DND-41 (cell line): ENCODE results near the gene GAS7.
A peak's percentile ranks its signal among the peaks of the same experiment; 100 is the strongest.

ENCODE experiments used
- ATAC-seq: fragments of 200-7000 bp; cut with Tn5 transposase; 3 replicates; pipeline ENCODE4 v1.9.1; 2021; ENCODE audit warnings: low read depth; ENCODE audit not compliant: insufficient read depth
- DNase-seq: peaks from one replicate; pipeline ENCODE4 v3.0.0-alpha.2; 2020
- H2AFZ ChIP-seq: 2 replicates; pipeline ENCODE4 v1.6.0; 2012; ENCODE audit warnings: low read depth, low read length
- H3K27ac ChIP-seq: 2 replicates; pipeline ENCODE4 v1.5.1; 2012; ENCODE audit warnings: low read length, inconsistent platforms
- H3K27me3 ChIP-seq: fragments of 200-600 bp; sonication (generic); 2 replicates; pipeline ENCODE4 v1.6.0; 2012; ENCODE audit warnings: low read length, mild to moderate bottlenecking, inconsistent platforms; ENCODE audit not compliant: insufficient read depth, poor library complexity
- H3K36me3 ChIP-seq: 2 replicates; pipeline ENCODE4 v1.5.1; 2012; ENCODE audit warnings: low read length, inconsistent platforms; ENCODE audit not compliant: insufficient read depth
- H3K4me1 ChIP-seq: 2 replicates; pipeline ENCODE4 v1.5.1; 2012; ENCODE audit warnings: mild to moderate bottlenecking, low read length; ENCODE audit not compliant: insufficient read depth
- H3K4me2 ChIP-seq: 2 replicates; pipeline ENCODE4 v1.6.0; 2012; ENCODE audit warnings: mild to moderate bottlenecking, moderate library complexity, low read length, inconsistent platforms; ENCODE audit not compliant: insufficient read depth
- H3K4me3 ChIP-seq, 2 experiments: fragments of 200-600 bp in 1 of 2; shearing (Covaris generic) in 1 of 2; 2 replicates each; pipeline ENCODE4 v1.5.1; 2012 to 2016; ENCODE audit warnings: inconsistent platforms in 2 of 2, low read length in 2 of 2, mild to moderate bottlenecking in 2 of 2, low read depth in 1 of 2, moderate library complexity in 1 of 2
- H3K79me2 ChIP-seq: 2 replicates; pipeline ENCODE4 v1.6.0; 2012; ENCODE audit warnings: low read length, inconsistent platforms; ENCODE audit not compliant: insufficient read depth
- H3K9ac ChIP-seq: 2 replicates; pipeline ENCODE4 v1.6.0; 2012; ENCODE audit warnings: low read depth, mild to moderate bottlenecking, inconsistent platforms, low read length, moderate library complexity
- H3K9me3 ChIP-seq: 2 replicates; pipeline ENCODE4 v1.5.1; 2012; ENCODE audit warnings: low read length, moderate library complexity, mild to moderate bottlenecking, inconsistent platforms; ENCODE audit not compliant: insufficient read depth, severe bottlenecking
- H4K20me1 ChIP-seq: 2 replicates; pipeline ENCODE4 v1.6.0; 2012; ENCODE audit warnings: low read length; ENCODE audit not compliant: insufficient read depth
- CTCF ChIP-seq: IDR thresholded peaks from 2 replicates; pipeline ENCODE4 v1.5.1; 2012; ENCODE audit warnings: borderline replicate concordance, low read length, moderate library complexity, mild to moderate bottlenecking; ENCODE audit not compliant: poor library complexity, severe bottlenecking; ENCODE audit errors: extremely low read depth
- EZH2 ChIP-seq: IDR thresholded peaks from 3 replicates; pipeline ENCODE4 v1.6.1; 2012; ENCODE audit warnings: borderline replicate concordance, low read depth, mild to moderate bottlenecking, moderate library complexity, low read length, inconsistent platforms; ENCODE audit not compliant: severe bottlenecking

The GAS7 gene

GRCh38 chr17:10053782-10054540, 144.4 kb downstream of the GAS7 start:
- no peak for ATAC-seq
- no peaks in the 10 kb centered on the region for H3K36me3 ChIP-seq
- no peak overlapping the region for H3K27ac ChIP-seq
- peaks cover 17% of the 10 kb centered on the region for H3K4me1 ChIP-seq
- no peaks in the 10 kb centered on the region for H3K9me3 ChIP-seq
- peaks cover 3% of the 10 kb centered on the region; the same call in 1 of the 2 replicates for H4K20me1 ChIP-seq
- H3K9ac ChIP-seq: no peak overlapping the region
- peaks cover 3% of the 10 kb centered on the region; the same call in 1 of the 2 replicates for H3K79me2 ChIP-seq
- H3K4me3 ChIP-seq: no peak overlapping the region
- no peak overlapping the region for H3K4me2 ChIP-seq
- DNase-seq: no peak
- no peaks in the 10 kb centered on the region for H3K27me3 ChIP-seq
- H2AFZ ChIP-seq: no peak overlapping the region
- no peak for TF ChIP-seq CTCF
- TF ChIP-seq EZH2: no peak

- Histone ChIP-seq H3K4me1 (peaks cover 17% of the 10 kb centered on the region), H3K9ac (no peak overlapping the region), H2AFZ (no peak overlapping the region), H3K4me2 (no peak overlapping the region), H3K36me3 (no peaks in the 10 kb centered on the region), H4K20me1 (peaks cover 3% of the 10 kb centered on the region; the same call in 1 of the 2 replicates), H3K27me3 (no peaks in the 10 kb centered on the region), H3K4me3 (no peak overlapping the region), H3K27ac (no peak overlapping the region), H3K79me2 (peaks cover 3% of the 10 kb centered on the region; the same call in 1 of the 2 replicates), H3K9me3 (no peaks in the 10 kb centered on the region)
- no peak for TF ChIP-seq CTCF
- no peak for TF ChIP-seq EZH2
- DNase-seq: no peak
- ATAC-seq: no peak
Measured at GRCh38 chr17:10052106-10052813, 146.1 kb downstream of the GAS7 start.

DNA sequence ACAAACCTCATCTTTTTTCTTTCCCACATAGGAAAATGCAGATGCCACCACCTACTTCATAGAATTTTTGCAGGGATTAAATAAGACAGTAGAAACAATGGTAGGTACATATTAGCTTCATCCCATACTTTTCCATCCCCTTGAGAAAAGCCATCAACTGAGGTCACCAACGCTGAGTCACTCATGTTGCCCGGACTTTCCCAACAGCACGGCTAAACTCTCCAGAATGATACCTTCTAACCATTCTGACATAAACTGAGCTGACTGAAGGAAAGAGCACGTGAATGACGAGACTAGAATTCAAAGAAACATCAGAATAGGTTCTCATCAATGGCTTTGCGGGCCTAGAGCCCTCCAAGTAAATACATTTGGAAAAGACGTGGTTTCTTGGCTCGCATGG, 147.3 kb downstream of the GAS7 start:
- H3K9ac ChIP-seq: no peak overlapping the region

More for the DNA sequence above, 147.3 kb downstream of the GAS7 start:
- H3K27ac ChIP-seq: peak overlapping the region; percentile 13; the same call in 1 of the 2 replicates
- H3K36me3 ChIP-seq: no peaks in the 10 kb centered on the region
- no peak for ATAC-seq
- no peaks in the 10 kb centered on the region for H3K9me3 ChIP-seq
- no peak for TF ChIP-seq CTCF
- no peak for TF ChIP-seq EZH2
- H3K4me1 ChIP-seq: peaks cover 17% of the 10 kb centered on the region
- H3K4me3 ChIP-seq: no peak overlapping the region
- no peak overlapping the region for H2AFZ ChIP-seq
- H4K20me1 ChIP-seq: peaks cover 3% of the 10 kb centered on the region; the same call in 1 of the 2 replicates
- H3K4me2 ChIP-seq: no peak overlapping the region
- H3K27me3 ChIP-seq: no peaks in the 10 kb centered on the region
- peaks cover 3% of the 10 kb centered on the region; the same call in 1 of the 2 replicates for H3K79me2 ChIP-seq
- no peak for DNase-seq
